COLO668 (cell line): ENCODE data around the gene SPART.

Experiments used
- DNase-seq: peaks from one replicate; lab custom pipeline; 2025; ENCODE audit not compliant: unreplicated experiment; lab: John Stamatoyannopoulos, UW

SPART gene, protein sequence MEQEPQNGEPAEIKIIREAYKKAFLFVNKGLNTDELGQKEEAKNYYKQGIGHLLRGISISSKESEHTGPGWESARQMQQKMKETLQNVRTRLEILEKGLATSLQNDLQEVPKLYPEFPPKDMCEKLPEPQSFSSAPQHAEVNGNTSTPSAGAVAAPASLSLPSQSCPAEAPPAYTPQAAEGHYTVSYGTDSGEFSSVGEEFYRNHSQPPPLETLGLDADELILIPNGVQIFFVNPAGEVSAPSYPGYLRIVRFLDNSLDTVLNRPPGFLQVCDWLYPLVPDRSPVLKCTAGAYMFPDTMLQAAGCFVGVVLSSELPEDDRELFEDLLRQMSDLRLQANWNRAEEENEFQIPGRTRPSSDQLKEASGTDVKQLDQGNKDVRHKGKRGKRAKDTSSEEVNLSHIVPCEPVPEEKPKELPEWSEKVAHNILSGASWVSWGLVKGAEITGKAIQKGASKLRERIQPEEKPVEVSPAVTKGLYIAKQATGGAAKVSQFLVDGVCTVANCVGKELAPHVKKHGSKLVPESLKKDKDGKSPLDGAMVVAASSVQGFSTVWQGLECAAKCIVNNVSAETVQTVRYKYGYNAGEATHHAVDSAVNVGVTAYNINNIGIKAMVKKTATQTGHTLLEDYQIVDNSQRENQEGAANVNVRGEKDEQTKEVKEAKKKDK

DNA sequence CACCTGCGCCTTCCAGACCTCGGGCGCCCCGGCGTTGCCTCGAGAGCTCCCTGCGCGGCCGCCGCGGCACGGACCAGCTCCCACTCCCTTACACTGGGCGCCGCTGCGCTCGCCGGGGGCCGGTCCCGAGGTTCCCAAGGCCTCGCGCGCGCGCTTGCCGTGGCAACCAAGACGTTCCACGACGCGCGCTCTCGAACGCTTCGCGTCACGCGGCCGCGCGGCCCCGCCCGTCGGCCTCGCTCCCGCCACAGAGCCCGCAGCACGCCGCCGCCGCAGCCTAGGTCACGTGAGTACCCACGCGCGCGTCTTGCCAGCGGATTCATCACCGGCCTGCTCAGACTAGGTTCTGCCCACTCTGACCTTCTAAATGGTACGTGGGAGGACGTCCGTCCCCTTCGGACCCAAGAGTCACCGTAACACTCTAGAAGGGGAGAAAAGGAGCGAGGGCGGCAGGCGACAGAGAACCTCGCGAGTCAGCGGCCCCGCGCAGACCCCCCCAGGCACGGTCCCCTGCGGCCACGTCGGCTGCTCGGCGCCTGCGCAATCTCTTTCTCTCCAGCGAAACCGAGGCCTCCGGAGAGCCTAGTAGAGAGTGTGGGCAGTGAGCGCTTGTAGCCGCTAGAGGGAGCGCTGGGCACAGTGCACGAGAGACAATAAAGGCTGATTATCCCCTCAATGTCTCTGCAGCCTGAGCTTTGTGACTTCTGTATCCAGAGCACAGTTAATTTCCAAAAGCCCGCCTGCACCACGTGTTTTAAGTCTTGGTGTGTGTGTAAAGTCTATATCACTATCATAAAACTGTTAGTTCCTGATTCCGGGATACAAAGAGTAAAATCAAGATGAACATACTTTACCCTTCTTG lies at the start of gene SPART:
TSS of gene SPART (minus strand) at position 173 of the 862 bp plus-strand sequence. CDS start 10,564 bp downstream, outside the sequence.
- peak; percentile 94 for DNase-seq

DNA sequence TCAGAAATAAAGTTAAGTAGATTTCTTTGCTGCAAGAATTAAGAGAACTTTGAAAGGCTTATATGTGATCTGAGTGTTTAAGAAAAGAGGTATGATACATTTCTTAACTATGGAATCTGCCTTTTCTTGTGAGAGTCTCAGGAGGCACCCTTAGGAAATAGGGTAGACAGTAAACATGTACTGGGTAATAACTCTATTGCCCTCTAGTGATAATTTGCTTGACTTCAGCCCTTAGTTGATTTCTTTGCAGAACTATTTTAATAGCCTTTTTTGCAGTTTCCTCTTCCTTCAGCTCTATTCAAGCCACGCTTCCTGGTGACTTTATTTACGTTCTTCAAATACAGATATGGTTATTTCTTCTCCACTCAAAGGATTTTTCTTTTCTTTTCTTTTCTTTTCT lies 49.1 kb upstream of the SPART start:
- no peak for DNase-seq

DNA sequence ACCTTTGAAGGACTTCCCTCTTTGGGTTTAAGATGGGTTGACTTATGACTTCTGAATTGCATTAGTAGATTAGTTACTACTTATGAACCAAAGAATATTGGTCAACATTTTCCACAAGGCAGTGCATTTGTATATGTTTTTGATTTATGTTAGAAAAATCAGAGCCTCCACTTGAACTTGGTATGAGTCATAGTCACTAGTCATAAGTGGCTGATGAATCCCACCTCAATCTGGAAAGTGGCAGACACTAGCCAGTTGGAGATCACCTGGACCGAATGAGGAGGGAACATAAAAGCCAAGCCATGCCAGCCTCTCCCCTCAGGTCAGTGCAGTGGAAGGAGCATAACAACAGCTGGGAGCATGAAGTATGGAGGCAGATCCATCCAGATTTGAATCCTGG lies 39.3 kb upstream of the SPART start:
- DNase-seq = no peak

DNA sequence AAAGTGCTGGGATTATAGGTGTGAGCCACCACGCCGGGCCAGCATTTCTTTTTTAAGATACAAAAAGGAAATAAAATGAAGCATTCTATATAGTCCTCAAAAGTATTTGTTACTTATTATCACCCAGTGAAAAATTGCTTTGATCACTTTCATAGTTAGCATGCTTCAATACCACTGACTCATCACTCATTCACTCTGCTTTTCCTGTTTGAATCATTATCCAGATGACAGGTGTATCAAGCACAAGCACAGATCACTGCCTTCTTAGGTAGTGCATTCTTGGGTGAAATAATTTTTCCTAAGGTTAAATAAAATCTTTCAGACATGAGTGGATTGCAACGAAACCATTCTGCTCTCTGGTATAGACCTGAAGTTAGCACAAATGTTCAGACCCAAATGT lies 35.8 kb upstream of the SPART start:
- DNase-seq = no peak

DNA sequence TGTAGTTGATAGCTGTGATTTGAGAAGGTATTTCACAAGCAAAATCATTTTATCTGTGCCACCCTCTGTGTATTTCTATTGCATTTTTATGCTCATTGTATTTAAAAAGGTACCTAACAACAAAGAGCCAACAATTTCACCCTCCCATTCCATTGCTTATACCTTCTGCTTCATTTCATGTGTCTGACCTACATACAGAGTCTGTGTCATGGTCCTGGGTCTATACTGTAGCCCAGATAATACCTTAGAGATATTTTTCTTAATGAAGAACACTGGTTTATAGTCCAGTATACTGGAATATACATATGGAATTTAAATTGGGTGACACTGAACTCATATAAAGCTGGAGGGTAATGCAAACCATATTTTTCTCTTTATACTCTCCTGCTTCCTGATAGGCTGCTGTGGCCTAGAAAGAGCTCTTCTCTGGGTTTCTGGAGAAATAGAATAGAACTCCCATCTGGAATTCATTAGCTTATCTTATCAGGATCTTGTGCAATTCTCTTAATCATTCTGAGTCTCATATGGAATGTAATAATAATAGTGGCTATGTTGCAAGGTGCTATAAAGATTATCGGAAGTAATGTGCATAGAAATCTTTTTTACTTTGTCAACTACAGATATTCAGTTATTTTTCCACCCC lies 31.8 kb upstream of the SPART start:
- DNase-seq = no peak

DNA sequence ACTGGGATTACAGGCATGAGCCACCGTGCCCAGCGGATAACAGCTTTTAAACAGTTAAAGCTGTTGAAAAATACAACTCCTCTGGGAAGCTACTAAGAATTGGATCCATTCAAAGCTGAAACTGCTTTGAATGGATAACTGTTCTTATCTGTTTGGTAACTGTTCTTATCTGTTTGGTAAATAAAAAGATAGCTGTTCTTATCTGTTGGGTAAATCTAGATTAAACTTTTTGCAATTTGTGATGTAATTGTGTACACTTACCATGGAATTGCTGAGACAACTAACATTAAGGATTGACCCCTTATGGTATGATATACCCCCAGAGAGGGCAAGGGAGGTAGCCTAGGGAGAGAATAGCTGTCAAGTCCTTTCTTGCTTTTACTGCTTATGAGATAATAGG lies 27.9 kb upstream of the SPART start:
- DNase-seq = no peak

DNA sequence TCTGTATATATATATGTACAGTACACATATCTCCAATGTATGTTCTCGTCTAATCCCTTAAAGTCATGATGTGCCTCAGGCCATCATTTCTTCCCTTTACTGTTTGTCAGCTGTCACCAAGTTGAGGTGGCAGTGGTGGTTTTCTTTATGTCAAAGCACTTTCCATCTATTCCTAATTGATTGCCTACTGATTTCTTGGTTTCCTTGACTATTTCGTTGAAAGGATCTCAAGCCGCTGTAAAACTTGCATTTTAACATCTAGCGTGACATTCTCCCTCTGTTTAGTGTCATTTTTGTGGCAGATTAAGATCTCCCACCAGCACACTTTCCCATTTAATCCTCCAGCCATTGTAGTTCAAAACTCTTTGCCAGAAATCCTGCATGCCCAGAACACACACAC lies 25.0 kb upstream of the SPART start:
- no peak for DNase-seq

DNA sequence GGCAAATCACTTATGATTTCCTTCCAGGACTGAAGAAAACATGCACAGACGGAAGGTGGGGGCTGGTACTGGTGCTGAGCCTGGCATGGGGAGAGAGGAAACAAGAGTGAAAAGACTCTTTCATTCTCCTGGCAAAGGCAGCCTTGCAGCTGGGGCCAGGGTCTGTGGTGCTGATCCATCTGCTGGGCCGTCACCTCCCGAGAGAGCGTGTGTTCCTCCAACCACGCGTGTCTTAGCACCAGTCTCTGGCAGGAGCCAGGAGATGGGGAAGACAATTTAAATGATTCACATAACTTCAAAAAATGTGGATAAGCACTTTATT lies 23.9 kb upstream of the SPART start:
- no peak for DNase-seq

DNA sequence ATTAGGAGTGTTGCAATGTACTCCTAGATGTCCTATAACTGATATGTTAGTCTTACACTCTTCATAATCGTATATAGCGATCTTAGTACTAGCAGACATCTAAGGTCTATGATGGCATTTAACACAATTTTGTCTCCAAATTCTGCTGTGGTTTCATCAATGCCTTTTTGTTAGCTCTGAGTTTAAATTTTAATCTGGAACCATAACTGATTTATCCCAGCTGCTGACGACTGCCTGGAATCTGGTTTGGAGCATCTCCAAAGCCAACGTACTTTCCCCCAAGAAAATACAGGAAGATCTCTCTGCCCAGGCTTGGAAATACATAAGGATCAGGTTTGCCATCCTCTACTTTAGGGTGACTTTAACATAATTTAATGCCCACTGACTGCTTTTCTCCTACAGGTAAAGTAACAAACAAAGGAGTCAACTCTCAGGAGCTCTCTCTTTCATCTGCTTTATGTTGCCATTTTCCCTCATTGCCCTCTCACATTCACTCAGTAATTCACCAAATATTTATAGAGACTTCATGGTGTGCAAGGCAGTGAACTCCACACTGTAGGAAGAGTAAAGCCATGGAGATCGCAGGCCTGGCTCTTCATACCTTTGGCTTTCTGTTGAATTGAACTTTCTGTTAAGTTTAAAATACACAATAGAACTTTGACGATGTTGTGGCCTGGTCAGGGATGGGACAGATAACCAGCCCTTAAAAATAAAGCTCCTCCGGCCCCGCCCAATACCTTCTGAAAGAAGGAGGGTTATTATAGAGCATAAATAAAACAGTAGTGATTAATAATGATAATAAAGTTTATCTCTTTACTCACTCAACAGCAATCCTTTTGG lies 23.3 kb upstream of the SPART start:
- DNase-seq = no peak

DNA sequence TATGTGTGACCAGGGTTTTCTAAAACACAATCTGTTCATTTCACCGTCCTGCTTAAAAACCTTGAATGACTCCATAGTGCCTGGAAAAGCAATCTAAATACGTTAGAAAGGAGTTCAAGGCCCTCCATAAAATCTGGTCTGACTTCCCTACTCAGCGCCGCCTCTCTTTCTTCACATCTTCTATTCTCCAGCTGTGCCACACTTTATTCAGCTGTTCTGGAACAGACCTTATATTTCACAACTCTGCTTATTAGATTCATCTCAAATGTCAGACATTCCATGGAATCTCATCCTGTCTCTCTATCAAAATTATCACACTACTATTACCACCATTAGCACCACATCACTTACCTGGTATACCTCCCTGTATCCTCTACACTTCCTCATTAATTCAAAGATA lies 19.8 kb upstream of the SPART start:
- no peak for DNase-seq

DNA sequence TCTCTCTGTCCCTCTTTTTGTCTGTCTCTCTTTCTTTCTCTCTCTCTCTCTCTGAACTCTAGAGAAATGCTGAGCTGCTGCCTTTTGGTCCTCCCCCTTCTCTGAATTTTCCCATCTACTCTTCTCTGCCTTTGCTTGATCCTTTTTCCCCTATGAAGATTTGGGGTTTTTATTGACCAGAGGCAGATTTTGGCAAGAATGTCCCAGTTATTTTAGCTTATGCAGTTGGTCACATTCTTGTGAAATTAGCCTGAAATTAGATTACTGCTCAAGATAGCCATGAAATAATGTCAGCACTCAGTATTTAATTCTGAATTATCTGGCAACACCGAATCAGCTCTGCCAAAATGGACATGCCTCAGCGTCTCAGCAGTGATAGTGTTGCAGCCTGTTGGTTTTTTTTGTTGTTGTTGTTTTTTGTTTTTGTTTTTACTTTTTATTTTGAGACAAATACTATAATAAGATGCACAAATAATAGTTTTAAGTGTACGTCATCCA lies 17.2 kb upstream of the SPART start:
- DNase-seq = no peak

DNA sequence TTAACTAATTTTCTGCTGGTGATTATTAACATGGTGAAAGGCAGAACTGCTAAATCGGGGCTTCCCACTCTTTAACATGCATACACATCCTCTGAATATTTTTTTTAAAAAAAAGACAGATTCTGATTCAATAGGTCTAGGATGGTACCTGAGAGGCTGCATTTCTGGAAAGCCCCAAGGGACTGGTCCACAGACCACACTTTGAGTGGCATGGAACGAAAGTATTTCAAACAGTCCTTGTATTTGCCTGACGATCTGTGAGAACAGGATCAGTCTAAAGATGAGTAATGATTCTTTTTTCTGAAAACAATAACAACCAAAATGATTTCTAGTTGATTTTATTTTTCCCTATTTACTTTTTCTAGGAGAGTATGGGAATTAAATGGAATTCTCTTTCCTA lies 16.7 kb upstream of the SPART start:
- no peak for DNase-seq

DNA sequence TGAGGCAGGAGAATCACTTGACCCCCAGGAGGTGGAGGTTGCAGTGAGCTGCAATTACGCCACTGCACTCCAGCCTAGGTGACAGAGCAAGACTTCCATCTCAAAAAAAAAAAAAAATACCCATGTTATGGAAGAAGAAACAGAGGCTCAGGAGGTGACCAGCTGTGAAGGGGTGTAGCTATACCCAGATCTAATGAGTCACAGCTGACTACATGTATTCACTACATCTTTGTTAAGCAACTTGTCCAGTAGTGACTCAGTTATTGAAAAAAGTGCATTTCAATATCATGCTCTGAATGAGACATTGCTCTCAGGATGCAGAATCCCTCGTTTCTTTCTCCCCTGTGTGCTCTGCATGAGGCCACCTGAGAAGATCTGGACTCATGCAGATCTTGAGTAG lies 16.1 kb upstream of the SPART start:
- no peak for DNase-seq

DNA sequence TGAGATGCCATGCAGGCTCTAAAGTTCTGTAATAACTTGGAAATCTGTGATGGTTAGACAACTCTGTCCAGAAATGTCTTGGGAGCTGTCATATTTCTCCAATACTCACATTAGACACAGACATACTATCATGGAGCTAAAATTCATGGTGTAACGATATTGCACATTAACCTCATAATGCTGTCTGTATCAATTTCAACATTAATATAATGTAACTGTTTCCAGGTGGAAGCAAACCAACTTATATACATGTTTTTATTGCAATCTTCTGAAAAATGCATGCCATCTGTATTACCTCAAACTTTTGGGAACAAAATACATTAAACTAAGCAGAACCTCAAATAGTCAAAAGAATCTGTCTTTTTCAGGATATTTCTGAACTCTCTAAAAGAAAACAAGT lies 14.7 kb upstream of the SPART start:
- no peak for DNase-seq

DNA sequence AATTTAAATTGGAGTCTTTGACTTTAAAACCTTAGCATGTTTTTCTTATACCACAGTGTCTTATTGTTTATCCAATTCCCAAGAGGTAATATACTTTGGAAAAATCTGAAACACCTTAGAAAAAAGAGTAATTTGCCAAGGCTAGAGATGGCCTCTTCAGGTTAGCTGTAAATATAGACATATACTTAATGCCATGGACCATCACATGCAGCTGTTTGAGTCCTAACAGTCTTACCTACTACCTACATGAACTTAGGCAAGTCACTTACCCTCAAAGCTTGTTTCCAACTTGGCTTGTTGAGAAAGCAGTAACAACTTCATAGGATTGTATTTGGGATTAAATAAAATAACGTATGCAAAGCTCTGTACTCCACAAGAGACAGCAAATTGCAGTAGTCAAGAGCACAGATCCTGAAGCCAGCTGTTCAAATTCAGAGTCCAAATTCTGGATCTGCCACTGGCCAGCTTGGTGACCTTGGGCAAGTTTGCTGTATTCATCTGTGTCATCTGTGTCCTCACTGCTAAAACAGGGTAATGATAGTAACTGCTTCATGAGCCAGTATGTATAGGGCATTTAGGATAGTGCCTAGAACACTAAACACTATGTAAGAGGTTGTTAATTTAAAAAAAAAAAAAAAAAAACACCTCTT lies 13.2 kb upstream of the SPART start:
- no peak for DNase-seq

DNA sequence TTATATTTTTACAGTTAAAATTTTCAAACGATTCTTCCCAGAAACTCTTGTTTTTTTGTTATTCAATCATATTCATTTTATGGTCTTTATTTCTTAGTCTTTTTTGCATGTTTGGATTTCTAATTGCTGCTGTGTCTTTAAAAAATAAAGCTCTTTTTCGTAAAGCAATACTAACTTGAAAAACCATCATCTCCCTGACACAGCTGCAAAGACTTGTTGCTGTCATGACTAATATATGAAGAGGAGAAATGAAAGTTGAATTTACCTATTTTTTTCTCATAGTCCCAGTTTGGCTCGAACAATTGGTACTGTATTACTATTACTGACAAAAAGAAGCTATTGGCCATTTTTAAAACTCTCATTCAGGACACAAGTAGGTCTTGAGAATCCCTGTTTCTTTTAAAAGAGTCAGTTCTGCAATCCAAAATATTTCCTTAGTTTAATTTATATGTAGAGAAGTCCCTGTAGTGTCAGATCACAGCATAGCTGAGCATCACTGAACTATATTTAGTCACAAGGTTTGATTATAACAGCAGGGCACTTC lies 12.1 kb upstream of the SPART start:
- DNase-seq = no peak

DNA sequence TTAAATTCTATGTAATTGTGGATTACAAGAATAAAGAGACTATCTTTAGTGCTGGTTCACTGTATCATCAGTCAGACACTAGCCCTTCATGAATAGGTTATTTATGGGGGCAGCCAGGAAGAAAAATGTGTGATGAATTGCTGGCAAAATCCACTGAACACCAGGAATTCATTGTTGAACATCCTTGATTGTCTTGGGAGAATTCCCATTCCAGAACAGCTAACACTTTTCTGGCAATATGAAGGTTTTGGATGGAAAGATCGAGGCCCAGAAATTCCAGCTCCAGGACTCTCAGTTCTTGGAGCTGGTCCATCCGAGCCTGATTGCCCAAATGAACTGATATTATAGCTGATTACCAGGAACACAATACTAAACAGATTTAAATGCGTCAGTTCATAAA lies 11.5 kb upstream of the SPART start:
- DNase-seq = no peak

DNA sequence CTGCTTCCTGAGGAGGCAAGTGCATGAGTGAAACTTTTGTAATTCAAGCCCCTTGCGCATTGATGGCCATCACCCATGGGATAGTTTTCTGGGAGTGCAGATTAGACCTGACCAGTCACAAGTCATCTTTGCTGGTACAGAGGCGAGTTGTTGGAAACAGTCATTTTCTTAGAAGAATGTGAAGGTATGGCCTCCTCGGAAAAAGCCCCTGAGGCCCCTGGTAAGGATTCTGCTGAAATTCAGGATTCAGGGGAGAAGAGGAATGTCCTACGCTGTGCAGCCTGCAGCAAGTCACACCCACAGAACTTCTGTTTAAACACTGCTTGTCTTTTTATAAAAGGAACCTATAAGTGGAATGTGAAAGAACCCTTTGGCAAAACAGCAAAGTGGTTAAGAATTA lies 11.0 kb upstream of the SPART start:
- no peak for DNase-seq

DNA sequence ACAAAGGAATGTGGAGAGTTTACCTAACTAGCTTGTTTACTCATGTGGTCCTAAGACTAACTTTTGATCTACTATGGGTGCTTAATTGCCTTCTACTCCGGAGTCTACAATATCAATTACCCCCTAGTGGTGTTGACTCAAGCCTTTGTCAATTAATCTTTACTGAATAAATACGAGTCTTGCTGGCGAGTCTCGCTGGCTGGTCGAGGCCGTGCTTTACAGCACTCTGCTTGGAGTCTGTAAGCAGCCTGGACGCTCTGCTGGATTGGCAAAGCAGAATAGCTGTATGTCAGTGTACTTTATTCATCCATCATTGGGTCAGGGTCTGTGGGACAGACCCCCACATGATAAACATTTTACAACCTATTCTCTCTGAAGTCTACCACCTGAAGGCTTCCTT lies 9.9 kb upstream of the SPART start:
- DNase-seq = peak; percentile 62

DNA sequence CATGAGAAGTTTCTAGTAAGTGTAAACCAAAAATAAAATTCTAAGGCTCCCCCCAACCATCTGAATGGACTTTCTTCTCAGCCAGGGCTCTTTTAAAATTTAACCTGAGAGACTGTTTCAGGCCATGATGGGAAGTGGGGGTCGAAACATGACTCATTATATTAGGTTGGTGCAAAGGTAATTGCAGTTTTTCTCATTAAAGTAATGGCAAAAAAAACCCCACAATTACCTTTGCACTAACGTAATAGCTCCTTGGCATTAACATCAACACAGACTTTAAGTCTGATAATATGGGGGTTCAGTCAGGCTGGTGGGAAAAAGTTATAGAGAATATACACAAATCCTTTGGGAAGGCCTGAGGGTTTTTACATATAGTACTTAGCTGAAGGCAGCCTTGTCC lies 9.4 kb upstream of the SPART start:
- DNase-seq = no peak
